Esophagus squamous epithelium (tissue), 4 donors: ENCODE results near the gene EEF1AKMT4.

ENCODE experiments used
- CTCF ChIP-seq, 6 experiments: fragments of 450-650 bp in 4 of 6; fragments of 200-600 bp in 2 of 6; sonication (generic) in 2 of 6; IDR thresholded peaks; one replicate each; pipeline ENCODE4 v1.5.1; 2016 to 2019; ENCODE audit warnings: antibody characterized with exemption in 6 of 6, mild to moderate bottlenecking in 4 of 6, moderate library complexity in 4 of 6
- POLR2A ChIP-seq, 4 donors: fragments of 450-650 bp; IDR thresholded peaks; one replicate each; pipeline ENCODE4 v1.6.1; 2017; ENCODE audit warnings: antibody characterized with exemption in 4 of 4, mild to moderate bottlenecking in 4 of 4, moderate library complexity in 3 of 4

- TF ChIP-seq POLR2A (IDR thresholded peaks at IDR 0.05) (no peak), CTCF (IDR thresholded peaks at IDR 0.05) (peak in 4 of 6 experiments; percentile 23 to 44 (median 28))
Observed at GRCh38 chr3:184229394-184230080, 19.9 kb upstream of the EEF1AKMT4 start, which contains the start of gene VWA5B2.
